22Rv1 (cell line): ENCODE data around the gene SIRT7.

Experiments
- ZFX ChIP-seq: fragments of 450-650 bp; IDR thresholded peaks from 2 replicates; pipeline ENCODE4 v1.6.1; 2017; ENCODE audit warnings: antibody characterized with exemption, borderline replicate concordance
- TF ChIP-seq, protein P1 (sequence below): fragments of 450-650 bp; IDR thresholded peaks from 2 replicates; pipeline ENCODE4 v1.5.1; 2017; ENCODE audit warnings: mild to moderate bottlenecking

DNA sequence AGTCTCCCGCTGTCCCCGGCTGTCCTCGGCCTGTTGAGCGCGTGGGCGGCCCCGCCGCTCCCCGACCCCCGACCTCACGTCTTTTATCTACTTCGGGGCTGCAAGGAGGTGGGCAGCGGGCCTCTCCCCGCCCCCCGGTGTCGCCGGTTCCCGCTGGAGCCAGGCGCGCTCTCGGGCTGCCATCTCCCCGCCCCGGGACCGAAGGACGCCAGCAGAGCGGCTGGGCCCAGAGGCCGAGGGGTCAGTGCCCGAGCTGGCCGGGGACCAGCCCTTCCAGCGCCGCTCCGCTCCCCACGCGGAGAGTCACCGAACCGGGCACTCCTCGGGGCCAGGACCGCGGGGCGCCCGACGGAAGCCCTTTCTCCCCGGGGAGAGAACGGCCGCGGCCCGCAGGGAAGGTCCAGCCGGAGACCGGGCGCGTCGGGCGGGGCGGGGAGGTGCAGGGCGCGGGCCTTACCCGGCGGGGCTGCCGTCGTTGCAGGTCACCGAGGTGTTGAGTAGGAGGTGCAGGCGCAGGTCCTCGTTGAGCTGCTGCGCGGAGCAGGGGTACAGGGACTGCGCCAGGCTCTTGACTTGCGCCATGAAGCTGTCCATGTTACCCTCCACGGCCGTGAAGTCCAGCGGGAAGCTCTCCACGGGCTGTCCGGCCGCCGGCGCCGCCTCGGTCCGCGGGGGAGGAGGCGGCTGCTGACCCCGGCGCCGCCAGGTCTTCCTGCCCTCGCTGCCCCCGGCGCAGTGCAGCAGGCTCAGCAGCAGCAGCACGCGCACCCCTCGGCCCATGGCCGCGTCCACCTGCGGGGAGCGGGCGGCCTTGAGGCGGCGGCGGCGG, 42.4 kb upstream of the SIRT7 start:
- TF ChIP-seq, protein P1, sequence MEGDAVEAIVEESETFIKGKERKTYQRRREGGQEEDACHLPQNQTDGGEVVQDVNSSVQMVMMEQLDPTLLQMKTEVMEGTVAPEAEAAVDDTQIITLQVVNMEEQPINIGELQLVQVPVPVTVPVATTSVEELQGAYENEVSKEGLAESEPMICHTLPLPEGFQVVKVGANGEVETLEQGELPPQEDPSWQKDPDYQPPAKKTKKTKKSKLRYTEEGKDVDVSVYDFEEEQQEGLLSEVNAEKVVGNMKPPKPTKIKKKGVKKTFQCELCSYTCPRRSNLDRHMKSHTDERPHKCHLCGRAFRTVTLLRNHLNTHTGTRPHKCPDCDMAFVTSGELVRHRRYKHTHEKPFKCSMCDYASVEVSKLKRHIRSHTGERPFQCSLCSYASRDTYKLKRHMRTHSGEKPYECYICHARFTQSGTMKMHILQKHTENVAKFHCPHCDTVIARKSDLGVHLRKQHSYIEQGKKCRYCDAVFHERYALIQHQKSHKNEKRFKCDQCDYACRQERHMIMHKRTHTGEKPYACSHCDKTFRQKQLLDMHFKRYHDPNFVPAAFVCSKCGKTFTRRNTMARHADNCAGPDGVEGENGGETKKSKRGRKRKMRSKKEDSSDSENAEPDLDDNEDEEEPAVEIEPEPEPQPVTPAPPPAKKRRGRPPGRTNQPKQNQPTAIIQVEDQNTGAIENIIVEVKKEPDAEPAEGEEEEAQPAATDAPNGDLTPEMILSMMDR: no peak
- no peak for TF ChIP-seq ZFX
